GM18951 (cell line): ENCODE results near the gene TUBA1C.
"Not testable (repeated sequence)": the region's sequence is repeated elsewhere in the genome, so short reads cannot be mapped to it uniquely, and the experiment has no call there.

ENCODE experiments used
- POLR2A ChIP-seq: IDR thresholded peaks from 4 replicates; pipeline ENCODE4 v1.6.1; 2011; ENCODE audit warnings: mild to moderate bottlenecking; ENCODE audit not compliant: insufficient read length, insufficient read depth; ENCODE audit errors: extremely low read depth
- in situ Hi-C: fragments of 300-500 bp; cut with MboI; formaldehyde crosslinking; loops from one replicate; pipeline ENCODE4 v1.12.0; 2022; ENCODE audit warnings: low sequenced_read_pairs, mixed read lengths, inconsistent platforms; ENCODE audit not compliant: unreplicated experiment

Gene TUBA1C

GRCh38 chr12:49233842-49234526 lies 30.9 kb upstream of the TUBA1C start:
- in situ Hi-C loops: loop anchor here (10.0 kb wide), 1 partner anchor 149 kb away; no protein-coding TSS in a partner anchor
- peak; percentile 37 for TF ChIP-seq POLR2A

DNA sequence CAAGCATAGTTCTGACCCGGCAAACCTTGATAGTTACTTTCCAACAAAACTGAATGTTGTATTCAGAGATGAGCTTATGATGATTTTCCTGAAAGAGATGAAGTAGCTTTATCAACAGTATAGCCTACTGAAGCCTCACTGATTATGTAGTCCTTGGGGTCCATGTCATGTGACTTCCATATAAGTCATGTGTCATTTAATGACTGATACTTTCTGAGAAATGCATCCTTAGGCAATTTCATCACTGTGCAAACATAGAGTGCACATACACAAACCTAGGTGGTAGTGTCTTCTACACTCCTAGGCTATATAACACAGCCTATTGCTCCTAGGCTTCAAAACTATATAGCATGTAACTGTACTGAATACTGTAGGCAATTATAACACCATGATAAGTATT lies 28.5 kb upstream of the TUBA1C start:
- no peak for TF ChIP-seq POLR2A
- in situ Hi-C loops: loop anchor here (10.0 kb wide), 1 partner anchor 152 kb away; no protein-coding TSS in a partner anchor

DNA sequence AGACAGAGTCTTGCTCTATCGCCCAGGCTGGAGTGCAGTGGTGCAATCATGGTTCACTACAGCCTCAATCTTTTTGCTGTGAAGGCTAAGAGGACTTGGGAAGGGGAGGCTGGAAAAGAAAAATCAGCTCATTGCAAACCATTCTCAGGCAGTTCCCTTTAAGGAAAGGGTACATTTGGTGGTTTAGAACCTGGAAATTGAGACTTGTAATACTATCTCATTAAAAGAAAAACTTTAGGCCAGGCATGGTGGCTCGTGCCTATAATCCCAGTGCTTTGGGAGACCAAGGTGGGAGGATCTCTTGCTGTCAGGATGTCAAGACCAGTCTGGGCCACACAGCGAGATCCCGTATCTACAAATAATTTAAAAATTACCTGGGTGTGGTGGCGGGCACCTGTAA lies 21.3 kb upstream of the TUBA1C start:
- in situ Hi-C loops: no loop called here
- no peak for TF ChIP-seq POLR2A

DNA sequence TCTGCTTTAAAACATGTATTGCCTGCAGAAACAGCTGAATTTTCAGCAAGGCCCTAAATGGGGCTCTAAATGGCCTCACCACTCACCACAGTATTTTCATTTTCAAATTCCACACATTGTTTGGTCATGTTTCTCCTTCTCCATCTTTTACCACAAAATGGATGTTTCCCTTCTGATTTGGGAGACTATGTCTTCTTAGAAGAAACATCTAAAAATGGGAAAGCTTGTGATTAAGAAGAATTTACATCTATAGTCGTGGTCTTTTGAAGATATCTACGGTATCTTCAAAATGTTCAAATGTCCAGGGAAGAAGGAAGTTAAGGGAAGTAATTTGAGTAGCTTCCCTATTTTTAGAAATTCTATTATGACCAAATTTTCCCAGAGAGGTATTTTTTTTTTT lies 20.7 kb upstream of the TUBA1C start:
- no peak for TF ChIP-seq POLR2A
- in situ Hi-C loops: no loop called here

GRCh38 chr12:49251357-49251756 lies 13.5 kb upstream of the TUBA1C start:
- in situ Hi-C loops: no loop called here
- no peak for TF ChIP-seq POLR2A

GRCh38 chr12:49253033-49253623 lies 11.8 kb upstream of the TUBA1C start:
- in situ Hi-C loops: no loop called here
- no peak for TF ChIP-seq POLR2A

- in situ Hi-C loops: not testable (repeated sequence)
Measured at GRCh38 chr12:49255456-49255855, 9.4 kb upstream of the TUBA1C start.

- TF ChIP-seq POLR2A: no peak
- in situ Hi-C loops: no loop called here
Measured at GRCh38 chr12:49255857-49256637, 8.8 kb upstream of the TUBA1C start.

GRCh38 chr12:49257508-49258184 lies 7.2 kb upstream of the TUBA1C start:
- in situ Hi-C loops: not testable (repeated sequence)

GRCh38 chr12:49259452-49259851 lies 5.4 kb upstream of the TUBA1C start:
- in situ Hi-C loops: no loop called here
- TF ChIP-seq POLR2A: no peak

GRCh38 chr12:49260166-49260565 lies 4.7 kb upstream of the TUBA1C start:
- TF ChIP-seq POLR2A: no peak
- in situ Hi-C loops: no loop called here

GRCh38 chr12:49260571-49261363 lies 4.1 kb upstream of the TUBA1C start:
- in situ Hi-C loops: no loop called here
- no peak for TF ChIP-seq POLR2A

DNA sequence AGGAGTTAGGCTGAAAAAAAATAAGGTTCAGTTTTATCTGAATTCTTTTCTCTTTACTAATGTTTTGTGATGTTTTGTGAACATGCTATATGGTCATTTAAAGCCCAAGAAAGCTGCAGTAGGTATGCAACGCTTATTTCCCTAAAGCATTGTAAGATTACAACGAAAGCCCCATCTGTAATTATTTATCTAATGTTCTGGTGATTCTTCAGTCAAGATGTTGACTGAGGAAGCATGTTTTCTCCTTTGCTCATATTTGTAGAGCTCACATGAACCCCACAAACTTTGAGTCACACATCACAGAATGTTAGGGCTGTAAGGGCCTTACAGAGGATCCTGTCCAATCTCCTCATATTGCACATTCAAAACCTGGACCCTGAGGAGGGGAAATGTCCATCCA lies 3.2 kb upstream of the TUBA1C start:
- TF ChIP-seq POLR2A: no peak
- in situ Hi-C loops: no loop called here

DNA sequence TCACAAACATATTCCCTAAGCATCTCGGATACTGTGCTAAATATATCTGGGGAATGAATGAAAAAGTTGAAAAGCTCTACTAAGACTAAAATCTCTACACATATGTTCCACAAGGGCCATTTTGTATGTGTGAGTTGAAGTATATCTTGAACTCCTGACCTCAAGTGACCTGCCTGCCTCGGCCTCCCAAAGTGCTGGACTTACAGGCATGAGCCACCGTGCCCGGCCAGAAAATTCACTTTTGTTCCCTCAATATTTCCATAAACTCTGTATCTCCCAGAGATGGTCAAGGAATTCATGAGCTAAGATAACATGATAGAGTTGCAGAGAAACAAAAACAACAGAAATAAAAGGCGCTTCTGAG lies 1.5 kb upstream of the TUBA1C start:
- no peak for TF ChIP-seq POLR2A
- in situ Hi-C loops: no loop called here
